Measurements from ENCODE around the gene ARHGAP15. TPM values are rescaled to one million over a fixed set of nuclear protein-coding genes. Genes with fewer than 3 reads are reported as not detected.

Gene ARHGAP15
- total RNA-seq, 4 donors from 2014 or later, result 0.80 to 53.1 (median 12.7) TPM

- intact Hi-C loops (cut with DNase I; ENCODE audit: low total_unique reads), result no loop called here
- Histone ChIP-seq H3K27ac (no peak overlapping the region), H3K27me3 (no peaks in the 10 kb centered on the region), H3K4me3 (no peak overlapping the region), H3K9me3 (no peaks in the 10 kb centered on the region), H3K36me3 (no peaks in the 10 kb centered on the region), H3K4me1 (no peaks in the 10 kb centered on the region)
- TF ChIP-seq POLR2AphosphoS5 (IDR thresholded peaks at IDR 0.05) (no peak), CTCF (IDR thresholded peaks at IDR 0.05) (no peak), POLR2A (IDR thresholded peaks at IDR 0.05) (no peak), EP300 (IDR thresholded peaks at IDR 0.05; ENCODE audit: low read depth) (no peak)
- 83 to 90% methylated on average over 4 of the region's 4 CpGs for WGBS, 2 donors (ENCODE audit: low coverage in 1 of 2)
- in situ Hi-C loops (cut with MboI; ENCODE audit: low pct_ligation_motif_present in 1 of 4, low pct_unique_long_range_greater_than_20kb in 1 of 4, low sequenced_read_pairs in 3 of 4), result no loop called here
- no peak for DNase-seq
Measured at GRCh38 chr2:143792602-143793001, 663.4 kb downstream of the ARHGAP15 start.

GRCh38 chr2:143793381-143793780 is 664.2 kb downstream of the ARHGAP15 start:
- in situ Hi-C loops (cut with MboI; ENCODE audit: low pct_ligation_motif_present in 1 of 4, low pct_unique_long_range_greater_than_20kb in 1 of 4, low sequenced_read_pairs in 3 of 4), result no loop called here
- intact Hi-C loops (cut with DNase I; ENCODE audit: low total_unique reads), result no loop called here
- Histone ChIP-seq H3K27me3 (no peaks in the 10 kb centered on the region), H3K9me3 (no peaks in the 10 kb centered on the region), H3K4me3 (no peak overlapping the region), H3K4me1 (no peaks in the 10 kb centered on the region), H3K36me3 (no peaks in the 10 kb centered on the region), H3K27ac (no peak overlapping the region)
- 85 to 93% methylated on average over 3 of the region's 3 CpGs for WGBS, 2 donors (ENCODE audit: low coverage in 1 of 2)
- TF ChIP-seq POLR2A (IDR thresholded peaks at IDR 0.05), result no peak
- TF ChIP-seq CTCF (IDR thresholded peaks at IDR 0.05), result no peak
- TF ChIP-seq POLR2AphosphoS5 (IDR thresholded peaks at IDR 0.05), result no peak
- TF ChIP-seq EP300 (IDR thresholded peaks at IDR 0.05; ENCODE audit: low read depth), result no peak
- no peak for DNase-seq

DNA sequence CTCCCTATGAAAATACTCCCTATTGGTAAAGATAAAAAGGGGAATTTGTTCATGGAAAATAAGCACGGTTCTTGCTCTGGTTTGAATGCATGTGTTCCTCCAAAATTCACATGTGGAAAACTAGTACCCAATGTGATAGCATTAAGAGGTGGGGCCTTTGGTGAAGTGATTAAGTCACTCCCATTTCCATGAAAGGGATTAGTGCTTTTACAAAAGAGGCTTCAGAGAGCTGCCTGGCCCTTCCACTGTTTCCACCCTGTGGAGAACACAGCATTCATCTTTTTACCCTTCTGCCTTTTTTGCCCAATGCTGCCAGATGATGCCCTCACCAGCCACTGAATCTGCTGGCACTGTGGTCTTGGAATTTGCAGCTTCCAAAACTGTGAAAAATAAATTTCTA is 666.8 kb downstream of the ARHGAP15 start:
- 83 to 90% methylated on average over 1 of the region's 1 CpG for WGBS, 2 donors (ENCODE audit: low coverage in 1 of 2)
- Histone ChIP-seq H3K27ac (no peak overlapping the region), H3K4me1 (no peaks in the 10 kb centered on the region), H3K4me3 (no peak overlapping the region), H3K27me3 (no peaks in the 10 kb centered on the region), H3K9me3 (no peaks in the 10 kb centered on the region), H3K36me3 (no peaks in the 10 kb centered on the region)
- intact Hi-C loops (cut with DNase I; ENCODE audit: low total_unique reads), result no loop called here
- in situ Hi-C loops (cut with MboI; ENCODE audit: low pct_ligation_motif_present in 1 of 4, low pct_unique_long_range_greater_than_20kb in 1 of 4, low sequenced_read_pairs in 3 of 4), result no loop called here
- TF ChIP-seq CTCF (IDR thresholded peaks at IDR 0.05) (no peak), POLR2AphosphoS5 (IDR thresholded peaks at IDR 0.05) (no peak), EP300 (IDR thresholded peaks at IDR 0.05; ENCODE audit: low read depth) (no peak), POLR2A (IDR thresholded peaks at IDR 0.05) (no peak)
- DNase-seq, result no peak

GRCh38 chr2:143801561-143801960 is 672.3 kb downstream of the ARHGAP15 start:
- in situ Hi-C loops (cut with MboI; ENCODE audit: low pct_ligation_motif_present in 1 of 4, low pct_unique_long_range_greater_than_20kb in 1 of 4, low sequenced_read_pairs in 3 of 4), result no loop called here
- DNase-seq, result no peak
- Histone ChIP-seq H3K27ac (no peak overlapping the region), H3K36me3 (no peaks in the 10 kb centered on the region), H3K4me1 (no peaks in the 10 kb centered on the region), H3K27me3 (no peaks in the 10 kb centered on the region), H3K4me3 (no peak overlapping the region), H3K9me3 (no peaks in the 10 kb centered on the region)
- intact Hi-C loops (cut with DNase I; ENCODE audit: low total_unique reads), result no loop called here
- TF ChIP-seq POLR2A (IDR thresholded peaks at IDR 0.05), result no peak
- TF ChIP-seq EP300 (IDR thresholded peaks at IDR 0.05; ENCODE audit: low read depth), result no peak
- no peak for TF ChIP-seq POLR2AphosphoS5 (IDR thresholded peaks at IDR 0.05)
- TF ChIP-seq CTCF (IDR thresholded peaks at IDR 0.05), result no peak
- WGBS, 2 donors (ENCODE audit: low coverage in 1 of 2), result 60 to 77% methylated on average over 1 of the region's 1 CpG

All from transverse colon (tissue), 4 donors.